Kidney capillary endothelial cell (primary cell): ENCODE results near the gene TRAF4.
"Not testable (repeated sequence)": the region's sequence is repeated elsewhere in the genome, so short reads cannot be mapped to it uniquely, and the experiment has no call there.

Experiments used
- DNase-seq: peaks from one replicate; pipeline ENCODE4 v3.0.0-alpha.2; 2018; ENCODE audit warnings: low spot score

Gene TRAF4

GRCh38 chr17:28747801-28748750 lies 4.3 kb downstream of the TRAF4 start:
- no peak for DNase-seq

GRCh38 chr17:28748852-28749515 lies 5.2 kb downstream of the TRAF4 start:
- DNase-seq = no peak

- DNase-seq = no peak
Observed at GRCh38 chr17:28749516-28750177, 5.8 kb downstream of the TRAF4 start.

- DNase-seq = peak; percentile 88
Observed at GRCh38 chr17:28750178-28751047, 6.6 kb downstream of the TRAF4 start.

- DNase-seq = no peak
Observed at GRCh38 chr17:28751600-28752366, 8.0 kb downstream of the TRAF4 start.

GRCh38 chr17:28755486-28755885 lies 11.7 kb downstream of the TRAF4 start:
- DNase-seq = no peak

GRCh38 chr17:28756049-28756804 lies 12.4 kb downstream of the TRAF4 start:
- DNase-seq = no peak

GRCh38 chr17:28758411-28759121 lies 14.8 kb downstream of the TRAF4 start:
- no peak for DNase-seq

GRCh38 chr17:28759256-28759865 lies 15.6 kb downstream of the TRAF4 start:
- no peak for DNase-seq

- DNase-seq = peak; percentile 70
Observed at GRCh38 chr17:28760601-28761562, 17.1 kb downstream of the TRAF4 start.

- no peak for DNase-seq
Observed at GRCh38 chr17:28763137-28763799, 19.5 kb downstream of the TRAF4 start.

GRCh38 chr17:28763804-28764266 lies 20.0 kb downstream of the TRAF4 start:
- DNase-seq = peak; percentile 74

- DNase-seq = no peak
Observed at GRCh38 chr17:28765038-28765437, 21.2 kb downstream of the TRAF4 start.

- no peak for DNase-seq
Observed at GRCh38 chr17:28773736-28774135, 29.9 kb downstream of the TRAF4 start.

GRCh38 chr17:28774206-28774605 lies 30.4 kb downstream of the TRAF4 start:
- no peak for DNase-seq

GRCh38 chr17:28777178-28777577 lies 33.4 kb downstream of the TRAF4 start:
- DNase-seq = no peak

- not testable (repeated sequence) for DNase-seq
Observed at GRCh38 chr17:28779601-28780000, 35.8 kb downstream of the TRAF4 start.
